Stomach (tissue), 4 donors: ENCODE data around the gene PEAK1.

Experiments
- EP300 ChIP-seq: sonication (generic); formaldehyde crosslinking; IDR thresholded peaks from one replicate; pipeline ENCODE4 v1.6.1; 2017; ENCODE audit warnings: antibody characterized with exemption
- POLR2AphosphoS5 ChIP-seq, 3 donors: sonication (generic); formaldehyde crosslinking; IDR thresholded peaks; one replicate each; pipeline ENCODE4 v1.6.1; 2016; ENCODE audit warnings: antibody characterized with exemption in 3 of 3

DNA sequence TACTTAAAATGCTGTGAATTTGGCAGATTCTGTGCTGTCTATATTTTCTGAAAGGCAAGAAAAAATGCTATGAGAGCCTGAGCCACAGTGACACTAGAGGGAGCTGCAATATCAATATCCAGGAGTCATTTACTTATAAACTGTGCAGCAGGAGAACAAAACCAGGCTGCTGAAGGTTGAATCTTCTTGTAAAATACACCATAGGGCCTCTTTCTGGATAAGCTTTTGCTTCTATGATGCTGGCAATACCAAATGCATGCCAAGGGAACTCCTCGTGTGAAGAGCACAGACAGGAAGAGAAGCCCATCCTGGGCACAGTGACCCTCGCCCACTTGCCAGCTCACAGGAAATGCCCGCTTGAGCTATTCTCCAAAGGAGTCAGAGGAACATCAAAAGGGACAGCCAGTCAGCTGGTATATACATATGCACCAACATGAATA, 301.0 kb downstream of the PEAK1 start:
- TF ChIP-seq POLR2AphosphoS5 (IDR thresholded peaks at IDR 0.05) (no peak), EP300 (no peak)
